ENCODE measurements around the gene COA8. TPM values are rescaled to one million over a fixed set of nuclear protein-coding genes. Genes with fewer than 3 reads are reported as not detected.

The COA8 gene
- total and polyA plus RNA-seq, 9 of the 15 experiments (the other 6 are each of a cell fraction or from before 2014, with no cell fraction given): 5.0 to 35.3 (median 25.7) TPM

DNA sequence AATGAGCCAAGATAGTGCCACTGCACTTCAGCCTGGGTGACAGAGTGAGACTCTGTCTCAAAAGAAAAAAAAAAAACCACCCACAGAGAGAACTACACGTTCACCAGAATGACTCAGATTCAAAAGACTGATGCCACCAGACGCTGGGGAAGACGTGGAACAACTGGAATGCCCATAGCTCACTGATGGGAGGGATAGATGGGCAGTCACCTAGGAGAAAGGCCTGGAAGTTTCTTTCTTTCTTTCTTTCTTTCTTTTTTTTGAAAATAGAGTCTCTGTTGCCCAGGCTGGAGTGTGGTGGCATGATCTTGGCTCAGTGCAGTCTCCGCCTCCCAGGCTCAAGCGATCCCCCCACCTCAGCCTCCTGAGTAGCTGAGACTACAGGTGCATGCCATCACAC is 56.3 kb downstream of the COA8 start (continued):
- TF ChIP-seq DPF2 (IDR thresholded peaks at IDR 0.05): no peak
- TF ChIP-seq KLF13 (tag; IDR thresholded peaks at IDR 0.05; ENCODE audit: borderline replicate concordance, low read depth): no peak
- TF ChIP-seq RFX1 (IDR thresholded peaks at IDR 0.05): no peak
- no peak for TF ChIP-seq ZNF583 (CRISPR knock-in tag; IDR thresholded peaks at IDR 0.05)
- TF ChIP-seq RFX5 (IDR thresholded peaks at IDR 0.05; ENCODE audit: low read depth, low read length): no peak
- TF ChIP-seq, protein P1, sequence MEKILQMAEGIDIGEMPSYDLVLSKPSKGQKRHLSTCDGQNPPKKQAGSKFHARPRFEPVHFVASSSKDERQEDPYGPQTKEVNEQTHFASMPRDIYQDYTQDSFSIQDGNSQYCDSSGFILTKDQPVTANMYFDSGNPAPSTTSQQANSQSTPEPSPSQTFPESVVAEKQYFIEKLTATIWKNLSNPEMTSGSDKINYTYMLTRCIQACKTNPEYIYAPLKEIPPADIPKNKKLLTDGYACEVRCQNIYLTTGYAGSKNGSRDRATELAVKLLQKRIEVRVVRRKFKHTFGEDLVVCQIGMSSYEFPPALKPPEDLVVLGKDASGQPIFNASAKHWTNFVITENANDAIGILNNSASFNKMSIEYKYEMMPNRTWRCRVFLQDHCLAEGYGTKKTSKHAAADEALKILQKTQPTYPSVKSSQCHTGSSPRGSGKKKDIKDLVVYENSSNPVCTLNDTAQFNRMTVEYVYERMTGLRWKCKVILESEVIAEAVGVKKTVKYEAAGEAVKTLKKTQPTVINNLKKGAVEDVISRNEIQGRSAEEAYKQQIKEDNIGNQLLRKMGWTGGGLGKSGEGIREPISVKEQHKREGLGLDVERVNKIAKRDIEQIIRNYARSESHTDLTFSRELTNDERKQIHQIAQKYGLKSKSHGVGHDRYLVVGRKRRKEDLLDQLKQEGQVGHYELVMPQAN (IDR thresholded peaks at IDR 0.05; ENCODE audit: borderline replicate concordance): no peak

- Histone ChIP-seq H3K79me2 (ENCODE audit: control insufficient read depth, insufficient read depth, low read length) (no peaks in the 10 kb centered on the region), H3K36me3 (ENCODE audit: control insufficient read depth, insufficient read depth, low read length) (no peaks in the 10 kb centered on the region), H3K4me3 (no peak overlapping the region), H2AFZ (ENCODE audit: low read depth, low read length) (no peak overlapping the region), H3K27me3 (ENCODE audit: control insufficient read depth in 2 of 2, insufficient read depth in 2 of 2, low read length in 2 of 2) (no peaks in the 10 kb centered on the region), H3K9ac (ENCODE audit: insufficient read depth in 1 of 2, low read depth in 2 of 2, low read length in 2 of 2) (no peak overlapping the region), H3K27ac (ENCODE audit: extremely low read depth, low read depth, low read length) (no peak overlapping the region), H4K20me1 (replicated peaks; ENCODE audit: control insufficient read depth, insufficient read depth, low read length) (no peaks in the 10 kb centered on the region), H3K9me3 (replicated peaks; ENCODE audit: control insufficient read depth, insufficient read depth, low read depth, low read length) (no peaks in the 10 kb centered on the region), H3K4me2 (ENCODE audit: insufficient read depth, low read length) (no peak overlapping the region), H3K9me1 (ENCODE audit: control insufficient read depth, insufficient read depth, low read length) (no peaks in the 10 kb centered on the region), H3K4me1 (replicated peaks in 1 of 2; ENCODE audit: control insufficient read depth in 2 of 2, insufficient read depth in 2 of 2, low read length in 2 of 2) (peaks cover 4 to 12% of the 10 kb centered on the region in 2 experiments; a peak in 3 of 5 replicates)
- no peak for FAIRE-seq
- intact Hi-C loops (cut with micrococcal nuclease) (no loop called here), in situ Hi-C loops (cut with MboI) (no loop called here)
- ChIA-PET CTCF (ENCODE audit: low intra/inter-chr PET ratio) (no interaction called here), POLR2A (interaction anchor here (0.6 kb wide), 1 partner anchor 23 kb away, joined by 3 read pairs; no protein-coding TSS in a partner anchor)
- no peak for ATAC-seq
- 39% methylated on average over 4 of the region's 5 CpGs for WGBS (ENCODE audit: insufficient coverage, low coverage, missing lambda C conversion rate)
- no TSS peak for BruUV-seq (replicated peaks)
- no peak for DNase-seq (ENCODE audit: extremely low read depth in 1 of 4, low spot score in 3 of 4)
- TF ChIP-seq ETV1 (tag; conservative IDR thresholded peaks at IDR 0.05; ENCODE audit: low read depth) (no peak), KLF13 (tag; IDR thresholded peaks at IDR 0.05; ENCODE audit: borderline replicate concordance, low read depth) (no peak), GATA2 (CRISPR knock-in tag; IDR thresholded peaks at IDR 0.05) (no peak), PRMT5 (CRISPR knock-in tag; IDR thresholded peaks at IDR 0.05) (no peak), HIVEP1 (CRISPR knock-in tag; IDR thresholded peaks at IDR 0.05) (no peak), NR4A1 (CRISPR knock-in tag; IDR thresholded peaks at IDR 0.05) (no peak), NR4A1 (tag; IDR thresholded peaks at IDR 0.05) (no peak), BDP1 (IDR thresholded peaks at IDR 0.05; ENCODE audit: insufficient read depth, insufficient read length) (no peak)
- TF ChIP-seq, protein P2, sequence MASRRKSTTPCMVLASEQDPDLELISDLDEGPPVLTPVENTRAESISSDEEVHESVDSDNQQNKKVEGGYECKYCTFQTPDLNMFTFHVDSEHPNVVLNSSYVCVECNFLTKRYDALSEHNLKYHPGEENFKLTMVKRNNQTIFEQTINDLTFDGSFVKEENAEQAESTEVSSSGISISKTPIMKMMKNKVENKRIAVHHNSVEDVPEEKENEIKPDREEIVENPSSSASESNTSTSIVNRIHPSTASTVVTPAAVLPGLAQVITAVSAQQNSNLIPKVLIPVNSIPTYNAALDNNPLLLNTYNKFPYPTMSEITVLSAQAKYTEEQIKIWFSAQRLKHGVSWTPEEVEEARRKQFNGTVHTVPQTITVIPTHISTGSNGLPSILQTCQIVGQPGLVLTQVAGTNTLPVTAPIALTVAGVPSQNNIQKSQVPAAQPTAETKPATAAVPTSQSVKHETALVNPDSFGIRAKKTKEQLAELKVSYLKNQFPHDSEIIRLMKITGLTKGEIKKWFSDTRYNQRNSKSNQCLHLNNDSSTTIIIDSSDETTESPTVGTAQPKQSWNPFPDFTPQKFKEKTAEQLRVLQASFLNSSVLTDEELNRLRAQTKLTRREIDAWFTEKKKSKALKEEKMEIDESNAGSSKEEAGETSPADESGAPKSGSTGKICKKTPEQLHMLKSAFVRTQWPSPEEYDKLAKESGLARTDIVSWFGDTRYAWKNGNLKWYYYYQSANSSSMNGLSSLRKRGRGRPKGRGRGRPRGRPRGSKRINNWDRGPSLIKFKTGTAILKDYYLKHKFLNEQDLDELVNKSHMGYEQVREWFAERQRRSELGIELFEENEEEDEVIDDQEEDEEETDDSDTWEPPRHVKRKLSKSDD (conservative IDR thresholded peaks at IDR 0.05; ENCODE audit: low read length): no peak
Measured at GRCh38 chr14:103621860-103622259, 59.1 kb downstream of the COA8 start.
